IMR-90 (cell line): ENCODE results near the gene TBC1D12.

ENCODE experiments used
- BHLHE40 ChIP-seq: fragments of 150-350 bp; IDR thresholded peaks from 2 replicates; pipeline ENCODE4 v1.6.1; 2016; ENCODE audit warnings: mild to moderate bottlenecking, low read depth, low read length
- FOS ChIP-seq: fragments of 150-350 bp; IDR thresholded peaks from 2 replicates; pipeline ENCODE4 v1.6.1; 2016; ENCODE audit warnings: low read depth, low read length
- MAFK ChIP-seq: IDR thresholded peaks from 2 replicates; pipeline ENCODE4 v1.6.1; 2012; ENCODE audit warnings: low read depth, low read length, improper control_type of control experiment
- MAZ ChIP-seq: IDR thresholded peaks from 2 replicates; pipeline ENCODE4 v1.6.1; 2012; ENCODE audit warnings: low read depth, mild to moderate bottlenecking, low read length, improper control_type of control experiment, moderate library complexity, borderline replicate concordance
- MXI1 ChIP-seq: IDR thresholded peaks from 2 replicates; pipeline ENCODE4 v1.6.1; 2012; ENCODE audit warnings: low read depth, mild to moderate bottlenecking, low read length, moderate library complexity, borderline replicate concordance
- NFE2L2 ChIP-seq: fragments of 150-350 bp; IDR thresholded peaks from 2 replicates; pipeline ENCODE4 v1.6.1; 2016; ENCODE audit warnings: low read depth, mild to moderate bottlenecking, low read length
- POLR2A ChIP-seq: IDR thresholded peaks from 2 replicates; pipeline ENCODE4 v1.6.1; 2012; ENCODE audit warnings: mild to moderate bottlenecking, low read depth, low read length
- RAD21 ChIP-seq: IDR thresholded peaks from 2 replicates; pipeline ENCODE4 v1.6.1; 2012; ENCODE audit warnings: low read length, improper control_type of control experiment
- RCOR1 ChIP-seq: IDR thresholded peaks from 2 replicates; pipeline ENCODE4 v1.6.1; 2012; ENCODE audit warnings: mild to moderate bottlenecking, low read length, improper control_type of control experiment; ENCODE audit not compliant: insufficient replicate concordance
- SMC3 ChIP-seq: fragments of 150-350 bp; IDR thresholded peaks from 2 replicates; pipeline ENCODE4 v1.6.1; 2016; ENCODE audit warnings: low read depth, mild to moderate bottlenecking, antibody characterized with exemption, low read length, moderate library complexity
- TF ChIP-seq, protein P1 (sequence below): conservative IDR thresholded peaks from 2 replicates; pipeline ENCODE4 v1.5.1; 2012; ENCODE audit warnings: mild to moderate bottlenecking, low read depth, low read length, improper control_type of control experiment
- TF ChIP-seq, protein P2 (sequence below): fragments of 150-350 bp; IDR thresholded peaks from 2 replicates; pipeline ENCODE4 v1.6.1; 2017; ENCODE audit warnings: mild to moderate bottlenecking, antibody characterized with exemption, low read length, low read depth
- TF ChIP-seq, protein P3 (sequence below): fragments of 150-350 bp; IDR thresholded peaks from 2 replicates; pipeline ENCODE4 v1.6.1; 2016; ENCODE audit warnings: low read depth, mild to moderate bottlenecking, low read length, moderate library complexity, borderline replicate concordance

- TF ChIP-seq, protein P1, sequence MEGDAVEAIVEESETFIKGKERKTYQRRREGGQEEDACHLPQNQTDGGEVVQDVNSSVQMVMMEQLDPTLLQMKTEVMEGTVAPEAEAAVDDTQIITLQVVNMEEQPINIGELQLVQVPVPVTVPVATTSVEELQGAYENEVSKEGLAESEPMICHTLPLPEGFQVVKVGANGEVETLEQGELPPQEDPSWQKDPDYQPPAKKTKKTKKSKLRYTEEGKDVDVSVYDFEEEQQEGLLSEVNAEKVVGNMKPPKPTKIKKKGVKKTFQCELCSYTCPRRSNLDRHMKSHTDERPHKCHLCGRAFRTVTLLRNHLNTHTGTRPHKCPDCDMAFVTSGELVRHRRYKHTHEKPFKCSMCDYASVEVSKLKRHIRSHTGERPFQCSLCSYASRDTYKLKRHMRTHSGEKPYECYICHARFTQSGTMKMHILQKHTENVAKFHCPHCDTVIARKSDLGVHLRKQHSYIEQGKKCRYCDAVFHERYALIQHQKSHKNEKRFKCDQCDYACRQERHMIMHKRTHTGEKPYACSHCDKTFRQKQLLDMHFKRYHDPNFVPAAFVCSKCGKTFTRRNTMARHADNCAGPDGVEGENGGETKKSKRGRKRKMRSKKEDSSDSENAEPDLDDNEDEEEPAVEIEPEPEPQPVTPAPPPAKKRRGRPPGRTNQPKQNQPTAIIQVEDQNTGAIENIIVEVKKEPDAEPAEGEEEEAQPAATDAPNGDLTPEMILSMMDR: no peak
- TF ChIP-seq SMC3 (no peak), POLR2A (no peak), MAZ (no peak), RCOR1 (no peak), BHLHE40 (no peak), MXI1 (no peak), RAD21 (no peak), NFE2L2 (no peak), MAFK (no peak), FOS (no peak)
- TF ChIP-seq, protein P2, sequence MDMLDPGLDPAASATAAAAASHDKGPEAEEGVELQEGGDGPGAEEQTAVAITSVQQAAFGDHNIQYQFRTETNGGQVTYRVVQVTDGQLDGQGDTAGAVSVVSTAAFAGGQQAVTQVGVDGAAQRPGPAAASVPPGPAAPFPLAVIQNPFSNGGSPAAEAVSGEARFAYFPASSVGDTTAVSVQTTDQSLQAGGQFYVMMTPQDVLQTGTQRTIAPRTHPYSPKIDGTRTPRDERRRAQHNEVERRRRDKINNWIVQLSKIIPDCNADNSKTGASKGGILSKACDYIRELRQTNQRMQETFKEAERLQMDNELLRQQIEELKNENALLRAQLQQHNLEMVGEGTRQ: no peak
- TF ChIP-seq, protein P3, sequence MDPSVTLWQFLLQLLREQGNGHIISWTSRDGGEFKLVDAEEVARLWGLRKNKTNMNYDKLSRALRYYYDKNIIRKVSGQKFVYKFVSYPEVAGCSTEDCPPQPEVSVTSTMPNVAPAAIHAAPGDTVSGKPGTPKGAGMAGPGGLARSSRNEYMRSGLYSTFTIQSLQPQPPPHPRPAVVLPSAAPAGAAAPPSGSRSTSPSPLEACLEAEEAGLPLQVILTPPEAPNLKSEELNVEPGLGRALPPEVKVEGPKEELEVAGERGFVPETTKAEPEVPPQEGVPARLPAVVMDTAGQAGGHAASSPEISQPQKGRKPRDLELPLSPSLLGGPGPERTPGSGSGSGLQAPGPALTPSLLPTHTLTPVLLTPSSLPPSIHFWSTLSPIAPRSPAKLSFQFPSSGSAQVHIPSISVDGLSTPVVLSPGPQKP: no peak
Observed at GRCh38 chr10:94443047-94443446, 40.7 kb downstream of the TBC1D12 start.
